HG03565 (cell line): ENCODE data around the gene WDR45B.

Experiments
- ATAC-seq: cut with Tn5 transposase; IDR thresholded peaks from one replicate; pipeline ENCODE4 v1.9.1; 2021; ENCODE audit warnings: mild to moderate bottlenecking, moderate library complexity; ENCODE audit not compliant: unreplicated experiment

The WDR45B gene

GRCh38 chr17:82602986-82603710 is 45.1 kb downstream of the WDR45B start:
- no peak for ATAC-seq

- no peak for ATAC-seq
These were observed 45.8 kb downstream of the WDR45B start for GRCh38 chr17:82602487-82602886.

- no peak for ATAC-seq
These were observed 46.7 kb downstream of the WDR45B start for GRCh38 chr17:82601447-82602000.

- no peak for ATAC-seq
These were observed 47.4 kb downstream of the WDR45B start for GRCh38 chr17:82600731-82601446.

- ATAC-seq, result no peak
These were observed 48.3 kb downstream of the WDR45B start for GRCh38 chr17:82599674-82600661.

- ATAC-seq, result no peak
These were observed 49.8 kb downstream of the WDR45B start for GRCh38 chr17:82598256-82599119.

GRCh38 chr17:82596837-82597672 is 51.2 kb downstream of the WDR45B start:
- ATAC-seq, result no peak

- ATAC-seq, result no peak
These were observed 51.9 kb downstream of the WDR45B start for GRCh38 chr17:82596296-82596695.

- ATAC-seq, result no peak
These were observed 52.4 kb downstream of the WDR45B start for GRCh38 chr17:82595893-82596292.

GRCh38 chr17:82594571-82594970 is 53.7 kb downstream of the WDR45B start:
- ATAC-seq, result no peak

- no peak for ATAC-seq
These were observed 54.6 kb downstream of the WDR45B start for GRCh38 chr17:82593590-82594087.

GRCh38 chr17:82592767-82593589 is 55.3 kb downstream of the WDR45B start:
- ATAC-seq, result no peak

- no peak for ATAC-seq
These were observed 55.9 kb downstream of the WDR45B start for GRCh38 chr17:82592289-82592766.

- ATAC-seq, result no peak
These were observed 57.2 kb downstream of the WDR45B start for GRCh38 chr17:82590881-82591539.

GRCh38 chr17:82590216-82590615 is 58.0 kb downstream of the WDR45B start:
- ATAC-seq, result no peak

GRCh38 chr17:82589851-82590180 is 58.4 kb downstream of the WDR45B start:
- ATAC-seq, result no peak
